GM12878 (cell line): Measurements from ENCODE around the gene DAAM1. TPM values are rescaled to one million over a fixed set of nuclear protein-coding genes. Genes with fewer than 3 reads are reported as not detected.

Source experiments
- ATAC-seq: fragments of 200-7000 bp; cut with Tn5 transposase; 3 replicates; pipeline ENCODE4 v1.9.1; 2020; ENCODE audit warnings: mild to moderate bottlenecking, moderate library complexity
- BruUV-seq: library from RNA; stranded (reverse); fragments of 400-500 nt; replicated peaks from 2 replicates; lab custom pipeline; 2021; lab: Mats Ljungman, UMichigan
- CTCF ChIA-PET: fragments of 300-600 bp; sonication (Branson Sonifier 250); formaldehyde crosslinking; extraction: SDS; loops from one replicate; lab custom pipeline; 2021; ENCODE audit warnings: inconsistent platforms; lab: Yijun Ruan, JAX
- POLR2A ChIA-PET: fragments of 350-600 bp; formaldehyde crosslinking; extraction: SDS; loops from one replicate; lab custom pipeline; 2021; ENCODE audit warnings: inconsistent platforms; lab: Charles Lee
- RAD21 ChIA-PET: fragments of 300-600 bp; sonication (Branson Sonifier 250); formaldehyde crosslinking; loops from one replicate; lab custom pipeline; 2023; ENCODE audit warnings: antibody characterized with exemption; ENCODE audit not compliant: unreplicated experiment; lab: Charles Lee
- SMC1A ChIA-PET: fragments of 300-600 bp; sonication (Branson Sonifier 250); formaldehyde crosslinking; loops from one replicate; lab custom pipeline; 2023; ENCODE audit not compliant: unreplicated experiment, uncharacterized antibody; lab: Charles Lee
- DNase-seq: peaks from one replicate; pipeline ENCODE4 v3.0.0-alpha.2; 2011; ENCODE audit warnings: low read depth, low spot score
- FAIRE-seq: peaks from 3 replicates; lab custom pipeline; 2011; peaks lifted over from hg19 to GRCh38; lab: Jason Lieb, UNC
- H2AFZ ChIP-seq: 2 replicates; pipeline ENCODE4 v1.6.0; 2011; ENCODE audit warnings: low read depth, low read length, control low read depth; ENCODE audit not compliant: control insufficient read depth
- H3K27ac ChIP-seq: 2 replicates; pipeline ENCODE4 v1.5.1; 2011; ENCODE audit warnings: control low read depth; ENCODE audit not compliant: control insufficient read depth, insufficient read depth
- H3K27me3 ChIP-seq, 2 experiments: replicated peaks in 1 of 2; 2 replicates each; pipeline versions ENCODE4 v1.6.0 to v1.6.1; 2011; ENCODE audit warnings: low read length in 1 of 2; ENCODE audit not compliant: control insufficient read depth in 2 of 2, insufficient read depth in 2 of 2
- H3K36me3 ChIP-seq, 2 experiments: 2 replicates each; pipeline ENCODE4 v1.5.1; 2011; ENCODE audit warnings: low read length in 1 of 2; ENCODE audit not compliant: control insufficient read depth in 2 of 2, insufficient read depth in 2 of 2
- H3K4me1 ChIP-seq: 2 replicates; pipeline ENCODE4 v1.6.1; 2011; ENCODE audit warnings: mild to moderate bottlenecking, low read length, moderate library complexity, mixed read lengths; ENCODE audit not compliant: control insufficient read depth, insufficient read depth
- H3K4me2 ChIP-seq: 2 replicates; pipeline ENCODE4 v1.6.0; 2011; ENCODE audit warnings: control low read depth; ENCODE audit not compliant: control insufficient read depth, insufficient read depth
- H3K4me3 ChIP-seq: fragments of 200-600 bp; sonication (generic); 2 replicates; pipeline ENCODE4 v1.5.1; 2016
- H3K79me2 ChIP-seq: 2 replicates; pipeline ENCODE4 v1.6.0; 2011; ENCODE audit warnings: low read length; ENCODE audit not compliant: control insufficient read depth, insufficient read depth
- H3K9ac ChIP-seq: 2 replicates; pipeline ENCODE4 v1.8.0; 2011; ENCODE audit warnings: low read length, control low read depth, mixed read lengths; ENCODE audit not compliant: control insufficient read depth, insufficient read depth
- H3K9me3 ChIP-seq: replicated peaks from 3 replicates; pipeline ENCODE4 v1.5.1; 2011; ENCODE audit warnings: mild to moderate bottlenecking, low read length; ENCODE audit not compliant: control insufficient read depth, insufficient read depth
- H4K20me1 ChIP-seq: 2 replicates; pipeline ENCODE4 v1.6.0; 2011; ENCODE audit not compliant: control insufficient read depth, insufficient read depth
- ATF3 ChIP-seq: IDR thresholded peaks from 2 replicates; pipeline ENCODE4 v1.6.1; 2011; ENCODE audit warnings: low read depth, mild to moderate bottlenecking, low read length, moderate library complexity, borderline replicate concordance; ENCODE audit errors: extremely low read depth
- BCL11A ChIP-seq: IDR thresholded peaks from 2 replicates; pipeline ENCODE4 v1.6.1; 2011; ENCODE audit warnings: low read depth, low read length
- CTCF ChIP-seq, 3 experiments: IDR thresholded peaks in 2 of 3; conservative IDR thresholded peaks in 1 of 3; 2 replicates each; pipeline ENCODE4 v1.5.1; 2011; ENCODE audit warnings: low read depth in 3 of 3, low read length in 3 of 3, mild to moderate bottlenecking in 3 of 3, control low read depth in 2 of 3, moderate library complexity in 2 of 3, inconsistent platforms in 1 of 3, mixed read lengths in 1 of 3; ENCODE audit not compliant: control insufficient read depth in 2 of 3, insufficient read depth in 1 of 3; ENCODE audit errors: extremely low read depth in 1 of 3
- GABPA ChIP-seq: IDR thresholded peaks from 2 replicates; pipeline ENCODE4 v1.6.1; 2014; ENCODE audit warnings: antibody characterized with exemption, low read depth, mild to moderate bottlenecking, inconsistent platforms
- HDGF ChIP-seq: fragments of 450-650 bp; IDR thresholded peaks from 2 replicates; pipeline ENCODE4 v1.6.1; 2016; ENCODE audit warnings: antibody characterized with exemption
- MTA2 ChIP-seq: fragments of 450-650 bp; IDR thresholded peaks from 2 replicates; pipeline ENCODE4 v1.6.1; 2016; ENCODE audit warnings: low read depth, mild to moderate bottlenecking, moderate library complexity
- NFYB ChIP-seq: IDR thresholded peaks from 2 replicates; pipeline ENCODE4 v1.6.1; 2011; ENCODE audit warnings: low read depth, mild to moderate bottlenecking, low read length, improper control_type of control experiment, moderate library complexity; ENCODE audit not compliant: insufficient read depth
- RAD21 ChIP-seq: IDR thresholded peaks from 2 replicates; pipeline ENCODE4 v1.6.1; 2011; ENCODE audit warnings: mild to moderate bottlenecking, low read depth, low read length, moderate library complexity; ENCODE audit not compliant: insufficient read depth
- SPI1 ChIP-seq: IDR thresholded peaks from 2 replicates; pipeline ENCODE4 v1.6.1; 2011; ENCODE audit warnings: low read depth, mild to moderate bottlenecking, low read length, moderate library complexity, borderline replicate concordance; ENCODE audit not compliant: insufficient read depth
- SRF ChIP-seq, 2 experiments: IDR thresholded peaks; 2 replicates each; pipeline ENCODE4 v1.6.1; 2011; ENCODE audit warnings: low read depth in 2 of 2, low read length in 2 of 2, mild to moderate bottlenecking in 1 of 2, moderate library complexity in 1 of 2
- WGBS: methylation state at CpG from one replicate; pipeline ENCODE4 v1.1.6; 2016; ENCODE audit warnings: low lambda C conversion rate; ENCODE audit not compliant: insufficient replicate concordance, insufficient coverage; ENCODE audit errors: missing lambda C conversion rate; 5-methylcytosine and 5-hydroxymethylcytosine counted together
- in situ Hi-C: fragments of 300-500 bp; cut with MboI; formaldehyde crosslinking; loops from 9 replicates; pipeline ENCODE4 v1.14.3; 2018; ENCODE audit warnings: mixed read lengths
- intact Hi-C: fragments of 100-400 bp; cut with micrococcal nuclease; formaldehyde crosslinking; loops from one replicate; pipeline ENCODE4 v1.14.2; 2022; ENCODE audit not compliant: unreplicated experiment
- polyA plus RNA-seq, 11 experiments: library from polyadenylated mRNA; depleted of rRNA in 4 of 11; unstranded in 6 of 11; stranded (reverse) in 5 of 11; fragments of >200 nt; fragmentation: Nextera tagmentation in 4 of 11; fragmentation: Illumina TruSeq in 1 of 11; extraction: Ambion mirVana in 4 of 11; extraction: Trizol in 1 of 11; gene quantifications; 1 replicate in 1 of 11; 2 replicates in 10 of 11; pipeline versions ENCODE4 v1.2.1 to v1.2.3, GENCODE V29; 2011 to 2016; ENCODE audit warnings: inconsistent platforms in 2 of 11, missing spikeins in 2 of 11, low read depth in 1 of 11
- total RNA-seq, 4 experiments: library from RNA; depleted of rRNA in 3 of 4; stranded (reverse); fragments of >200 nt in 3 of 4; fragmentation: Illumina TruSeq in 1 of 4; extraction: Trizol in 1 of 4; gene quantifications; 2 replicates each; pipeline versions ENCODE4 v1.2.1 to v1.2.3, GENCODE V29; 2013 to 2021
- TF ChIP-seq, protein P1 (sequence below): IDR thresholded peaks from 2 replicates; pipeline ENCODE4 v1.6.1; 2011; ENCODE audit warnings: borderline replicate concordance, low read depth, mild to moderate bottlenecking, moderate library complexity, mixed read lengths, low read length; ENCODE audit not compliant: insufficient read depth; ENCODE audit errors: extremely low read length
- TF ChIP-seq, protein P2 (sequence below): fragments of 150-350 bp; IDR thresholded peaks from 2 replicates; pipeline ENCODE4 v1.6.1; 2016; ENCODE audit warnings: low read depth, low read length

The DAAM1 gene
- total and polyA plus RNA-seq, 10 of the 15 experiments (the other 5 are each of a cell fraction or from before 2014, with no cell fraction given) = 13.8 to 32.4 (median 24.2) TPM

DNA sequence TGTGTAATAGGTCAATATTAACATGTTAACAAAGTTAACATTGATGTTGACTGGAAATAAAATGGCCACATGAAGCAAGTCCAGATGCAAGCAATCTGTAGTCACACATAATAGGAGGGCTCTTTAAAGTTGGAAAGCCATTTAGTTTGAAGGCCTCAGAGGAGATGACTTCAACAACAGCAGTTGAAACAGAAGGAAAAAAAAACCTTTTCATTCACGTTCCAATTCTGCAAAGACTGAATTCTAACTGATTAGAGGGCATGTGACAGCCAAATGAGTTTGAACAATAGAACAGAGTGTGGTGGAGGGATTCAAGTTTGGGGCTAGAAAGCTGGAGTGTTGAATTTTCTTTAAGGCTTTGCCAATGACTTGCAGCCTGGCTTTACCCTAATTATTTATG, 41.5 kb upstream of the DAAM1 start (continued):
- TF ChIP-seq CTCF (IDR thresholded peaks at IDR 0.05 in 2 of 3, conservative IDR thresholded peaks at IDR 0.05 in 1 of 3; ENCODE audit: control insufficient read depth in 2 of 3, extremely low read depth in 1 of 3, insufficient read depth in 1 of 3, low read depth in 3 of 3, low read length in 3 of 3) (no peak), ATF3 (no peak), SPI1 (no peak)

DNA sequence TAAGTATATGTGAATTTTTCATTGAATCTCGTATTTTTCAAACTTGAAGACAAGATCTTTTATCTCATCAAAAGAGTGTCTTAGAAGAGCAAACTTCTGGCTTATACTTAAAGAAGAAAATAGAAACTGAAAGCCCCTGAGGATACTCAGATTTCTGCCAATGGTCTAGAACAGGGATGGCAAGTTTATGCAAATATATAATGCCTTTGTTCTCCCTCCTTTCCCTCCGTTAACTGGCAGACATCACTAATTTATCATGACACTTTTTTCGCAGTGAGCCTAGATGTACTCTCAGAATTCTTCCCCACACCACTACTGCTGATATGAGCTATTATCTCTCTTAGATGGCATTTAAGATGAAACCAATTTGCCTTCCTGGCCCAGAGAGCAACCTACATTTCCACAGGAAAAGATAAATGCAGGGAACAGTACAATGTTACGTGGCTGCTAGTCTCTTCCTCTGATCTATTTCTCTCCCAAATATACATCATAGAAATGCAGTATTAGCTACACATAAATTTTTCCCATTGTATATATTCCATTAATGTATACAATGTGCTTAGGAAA, 40.0 kb upstream of the DAAM1 start:
- no peaks in the 10 kb centered on the region for H3K79me2 ChIP-seq
- in situ Hi-C loops = no loop called here
- FAIRE-seq = no peak
- TF ChIP-seq NFYB = 0 out of 2 replicates have a peak, but pooled peaks have one; percentile 31
- TF ChIP-seq HDGF = no peak
- TF ChIP-seq BCL11A = no peak
- TF ChIP-seq, protein P1, sequence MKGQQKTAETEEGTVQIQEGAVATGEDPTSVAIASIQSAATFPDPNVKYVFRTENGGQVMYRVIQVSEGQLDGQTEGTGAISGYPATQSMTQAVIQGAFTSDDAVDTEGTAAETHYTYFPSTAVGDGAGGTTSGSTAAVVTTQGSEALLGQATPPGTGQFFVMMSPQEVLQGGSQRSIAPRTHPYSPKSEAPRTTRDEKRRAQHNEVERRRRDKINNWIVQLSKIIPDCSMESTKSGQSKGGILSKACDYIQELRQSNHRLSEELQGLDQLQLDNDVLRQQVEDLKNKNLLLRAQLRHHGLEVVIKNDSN = no peak
- TF ChIP-seq, protein P2, sequence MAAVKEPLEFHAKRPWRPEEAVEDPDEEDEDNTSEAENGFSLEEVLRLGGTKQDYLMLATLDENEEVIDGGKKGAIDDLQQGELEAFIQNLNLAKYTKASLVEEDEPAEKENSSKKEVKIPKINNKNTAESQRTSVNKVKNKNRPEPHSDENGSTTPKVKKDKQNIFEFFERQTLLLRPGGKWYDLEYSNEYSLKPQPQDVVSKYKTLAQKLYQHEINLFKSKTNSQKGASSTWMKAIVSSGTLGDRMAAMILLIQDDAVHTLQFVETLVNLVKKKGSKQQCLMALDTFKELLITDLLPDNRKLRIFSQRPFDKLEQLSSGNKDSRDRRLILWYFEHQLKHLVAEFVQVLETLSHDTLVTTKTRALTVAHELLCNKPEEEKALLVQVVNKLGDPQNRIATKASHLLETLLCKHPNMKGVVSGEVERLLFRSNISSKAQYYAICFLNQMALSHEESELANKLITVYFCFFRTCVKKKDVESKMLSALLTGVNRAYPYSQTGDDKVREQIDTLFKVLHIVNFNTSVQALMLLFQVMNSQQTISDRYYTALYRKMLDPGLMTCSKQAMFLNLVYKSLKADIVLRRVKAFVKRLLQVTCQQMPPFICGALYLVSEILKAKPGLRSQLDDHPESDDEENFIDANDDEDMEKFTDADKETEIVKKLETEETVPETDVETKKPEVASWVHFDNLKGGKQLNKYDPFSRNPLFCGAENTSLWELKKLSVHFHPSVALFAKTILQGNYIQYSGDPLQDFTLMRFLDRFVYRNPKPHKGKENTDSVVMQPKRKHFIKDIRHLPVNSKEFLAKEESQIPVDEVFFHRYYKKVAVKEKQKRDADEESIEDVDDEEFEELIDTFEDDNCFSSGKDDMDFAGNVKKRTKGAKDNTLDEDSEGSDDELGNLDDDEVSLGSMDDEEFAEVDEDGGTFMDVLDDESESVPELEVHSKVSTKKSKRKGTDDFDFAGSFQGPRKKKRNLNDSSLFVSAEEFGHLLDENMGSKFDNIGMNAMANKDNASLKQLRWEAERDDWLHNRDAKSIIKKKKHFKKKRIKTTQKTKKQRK = no peak
- TF ChIP-seq RAD21 = no peak
- TF ChIP-seq SRF (IDR thresholded peaks at IDR 0.05; ENCODE audit: low read depth in 2 of 2, low read length in 2 of 2) = no peak
- TF ChIP-seq GABPA = no peak
- peak; percentile 41; the same call in 1 of the 2 replicates for TF ChIP-seq MTA2

More for the DNA sequence above, 40.0 kb upstream of the DAAM1 start:
- H3K9me3 ChIP-seq = no peaks in the 10 kb centered on the region
- no TSS peak for BruUV-seq
- no peak overlapping the region for H3K27ac ChIP-seq
- CTCF ChIA-PET = interaction anchor here (0.9 to 1.3 kb wide), 3 partner anchors 23 to 295 kb away, joined by 3 to 4 read pairs (median 4); partner anchors contain the start of gene DAAM1
- peak overlapping the region; percentile 54 for H2AFZ ChIP-seq
- 0 out of 2 replicates have a peak overlapping the region, but pooled peaks have one; percentile 62 for H3K4me2 ChIP-seq
- intact Hi-C loops = no loop called here
- H3K36me3 ChIP-seq = no peaks in the 10 kb centered on the region
- no peak overlapping the region for H3K9ac ChIP-seq
- RAD21 ChIA-PET = interaction anchor here (0.6 to 1.5 kb wide), 3 partner anchors 23 to 44 kb away, joined by 3 to 4 read pairs (median 3); partner anchors contain the start of gene DAAM1
- SMC1A ChIA-PET = interaction anchor here (0.9 to 1.8 kb wide), 4 partner anchors 13 to 127 kb away, joined by 3 to 7 read pairs (median 4); no protein-coding TSS in a partner anchor
- 33% methylated on average over 4 of the region's 4 CpGs for WGBS
- no peaks in the 10 kb centered on the region for H4K20me1 ChIP-seq
- ATAC-seq = peak; percentile 84
- no peak for DNase-seq
- peaks cover 17% of the 10 kb centered on the region for H3K4me1 ChIP-seq
- POLR2A ChIA-PET = no interaction called here
- no peaks in the 10 kb centered on the region for H3K27me3 ChIP-seq
- H3K4me3 ChIP-seq = no peak overlapping the region
